GM12878 (cell line): ENCODE measurements around the gene NBEA. TPM values are rescaled to one million over a fixed set of nuclear protein-coding genes. Genes with fewer than 3 reads are reported as not detected.

Experiments used
- ATAC-seq: fragments of 200-7000 bp; cut with Tn5 transposase; 3 replicates; pipeline ENCODE4 v1.9.1; 2020; ENCODE audit warnings: mild to moderate bottlenecking, moderate library complexity
- BruUV-seq: library from RNA; stranded (reverse); fragments of 400-500 nt; replicated peaks from 2 replicates; lab custom pipeline; 2021; lab: Mats Ljungman, UMichigan
- CTCF ChIA-PET: fragments of 300-600 bp; sonication (Branson Sonifier 250); formaldehyde crosslinking; extraction: SDS; loops from one replicate; lab custom pipeline; 2021; ENCODE audit warnings: inconsistent platforms; lab: Yijun Ruan, JAX
- POLR2A ChIA-PET: fragments of 350-600 bp; formaldehyde crosslinking; extraction: SDS; loops from one replicate; lab custom pipeline; 2021; ENCODE audit warnings: inconsistent platforms; lab: Charles Lee
- RAD21 ChIA-PET: fragments of 300-600 bp; sonication (Branson Sonifier 250); formaldehyde crosslinking; loops from one replicate; lab custom pipeline; 2023; ENCODE audit warnings: antibody characterized with exemption; ENCODE audit not compliant: unreplicated experiment; lab: Charles Lee
- SMC1A ChIA-PET: fragments of 300-600 bp; sonication (Branson Sonifier 250); formaldehyde crosslinking; loops from one replicate; lab custom pipeline; 2023; ENCODE audit not compliant: unreplicated experiment, uncharacterized antibody; lab: Charles Lee
- DNase-seq: peaks from one replicate; pipeline ENCODE4 v3.0.0-alpha.2; 2011; ENCODE audit warnings: low read depth, low spot score
- FAIRE-seq: peaks from 3 replicates; lab custom pipeline; 2011; peaks lifted over from hg19 to GRCh38; lab: Jason Lieb, UNC
- H2AFZ ChIP-seq: 2 replicates; pipeline ENCODE4 v1.6.0; 2011; ENCODE audit warnings: low read depth, low read length, control low read depth; ENCODE audit not compliant: control insufficient read depth
- H3K27ac ChIP-seq: 2 replicates; pipeline ENCODE4 v1.5.1; 2011; ENCODE audit warnings: control low read depth; ENCODE audit not compliant: control insufficient read depth, insufficient read depth
- H3K27me3 ChIP-seq, 2 experiments: replicated peaks in 1 of 2; 2 replicates each; pipeline versions ENCODE4 v1.6.0 to v1.6.1; 2011; ENCODE audit warnings: low read length in 1 of 2; ENCODE audit not compliant: control insufficient read depth in 2 of 2, insufficient read depth in 2 of 2
- H3K36me3 ChIP-seq, 2 experiments: 2 replicates each; pipeline ENCODE4 v1.5.1; 2011; ENCODE audit warnings: low read length in 1 of 2; ENCODE audit not compliant: control insufficient read depth in 2 of 2, insufficient read depth in 2 of 2
- H3K4me1 ChIP-seq: 2 replicates; pipeline ENCODE4 v1.6.1; 2011; ENCODE audit warnings: mild to moderate bottlenecking, low read length, moderate library complexity, mixed read lengths; ENCODE audit not compliant: control insufficient read depth, insufficient read depth
- H3K4me2 ChIP-seq: 2 replicates; pipeline ENCODE4 v1.6.0; 2011; ENCODE audit warnings: control low read depth; ENCODE audit not compliant: control insufficient read depth, insufficient read depth
- H3K4me3 ChIP-seq: fragments of 200-600 bp; sonication (generic); 2 replicates; pipeline ENCODE4 v1.5.1; 2016
- H3K79me2 ChIP-seq: 2 replicates; pipeline ENCODE4 v1.6.0; 2011; ENCODE audit warnings: low read length; ENCODE audit not compliant: control insufficient read depth, insufficient read depth
- H3K9ac ChIP-seq: 2 replicates; pipeline ENCODE4 v1.8.0; 2011; ENCODE audit warnings: low read length, control low read depth, mixed read lengths; ENCODE audit not compliant: control insufficient read depth, insufficient read depth
- H3K9me3 ChIP-seq: replicated peaks from 3 replicates; pipeline ENCODE4 v1.5.1; 2011; ENCODE audit warnings: mild to moderate bottlenecking, low read length; ENCODE audit not compliant: control insufficient read depth, insufficient read depth
- H4K20me1 ChIP-seq: 2 replicates; pipeline ENCODE4 v1.6.0; 2011; ENCODE audit not compliant: control insufficient read depth, insufficient read depth
- ESRRA ChIP-seq: IDR thresholded peaks from 2 replicates; pipeline ENCODE4 v1.6.1; 2012; ENCODE audit warnings: mild to moderate bottlenecking, low read length, improper control_type of control experiment
- HDAC2 ChIP-seq: fragments of 200-600 bp; sonication (generic); IDR thresholded peaks from 2 replicates; pipeline ENCODE4 v1.6.1; 2017
- NFIC ChIP-seq: IDR thresholded peaks from 2 replicates; pipeline ENCODE4 v1.6.1; 2012; ENCODE audit warnings: low read depth, mild to moderate bottlenecking, inconsistent platforms, low read length, moderate library complexity
- NFYA ChIP-seq: IDR thresholded peaks from 2 replicates; pipeline ENCODE4 v1.6.1; 2011; ENCODE audit warnings: low read depth, mild to moderate bottlenecking, low read length, improper control_type of control experiment, borderline replicate concordance
- PRDM15 ChIP-seq: fragments of 450-650 bp; formaldehyde crosslinking; IDR thresholded peaks from 2 replicates; pipeline ENCODE4 v1.4.0; 2020; ENCODE audit warnings: mild to moderate bottlenecking, moderate library complexity
- SMAD1 ChIP-seq: fragments of 450-650 bp; IDR thresholded peaks from 2 replicates; pipeline ENCODE4 v1.6.1; 2018; ENCODE audit warnings: mild to moderate bottlenecking, low read depth; ENCODE audit not compliant: partially characterized antibody
- ZBTB33 ChIP-seq: fragments of 450-650 bp; IDR thresholded peaks from 2 replicates; pipeline ENCODE4 v1.6.1; 2017; ENCODE audit warnings: mild to moderate bottlenecking
- WGBS: methylation state at CpG from one replicate; pipeline ENCODE4 v1.1.6; 2016; ENCODE audit warnings: low lambda C conversion rate; ENCODE audit not compliant: insufficient replicate concordance, insufficient coverage; ENCODE audit errors: missing lambda C conversion rate; 5-methylcytosine and 5-hydroxymethylcytosine counted together
- in situ Hi-C: fragments of 300-500 bp; cut with MboI; formaldehyde crosslinking; loops from 9 replicates; pipeline ENCODE4 v1.14.3; 2018; ENCODE audit warnings: mixed read lengths
- intact Hi-C: fragments of 100-400 bp; cut with micrococcal nuclease; formaldehyde crosslinking; loops from one replicate; pipeline ENCODE4 v1.14.2; 2022; ENCODE audit not compliant: unreplicated experiment
- polyA plus RNA-seq, 11 experiments: library from polyadenylated mRNA; depleted of rRNA in 4 of 11; unstranded in 6 of 11; stranded (reverse) in 5 of 11; fragments of >200 nt; fragmentation: Nextera tagmentation in 4 of 11; fragmentation: Illumina TruSeq in 1 of 11; extraction: Ambion mirVana in 4 of 11; extraction: Trizol in 1 of 11; gene quantifications; 1 replicate in 1 of 11; 2 replicates in 10 of 11; pipeline versions ENCODE4 v1.2.1 to v1.2.3, GENCODE V29; 2011 to 2016; ENCODE audit warnings: inconsistent platforms in 2 of 11, missing spikeins in 2 of 11, low read depth in 1 of 11
- total RNA-seq, 4 experiments: library from RNA; depleted of rRNA in 3 of 4; stranded (reverse); fragments of >200 nt in 3 of 4; fragmentation: Illumina TruSeq in 1 of 4; extraction: Trizol in 1 of 4; gene quantifications; 2 replicates each; pipeline versions ENCODE4 v1.2.1 to v1.2.3, GENCODE V29; 2013 to 2021

Gene NBEA
- total and polyA plus RNA-seq, 10 of the 15 experiments (the other 5 are each of a cell fraction or from before 2014, with no cell fraction given) = 0.23 to 3.6 (median 0.55) TPM

DNA sequence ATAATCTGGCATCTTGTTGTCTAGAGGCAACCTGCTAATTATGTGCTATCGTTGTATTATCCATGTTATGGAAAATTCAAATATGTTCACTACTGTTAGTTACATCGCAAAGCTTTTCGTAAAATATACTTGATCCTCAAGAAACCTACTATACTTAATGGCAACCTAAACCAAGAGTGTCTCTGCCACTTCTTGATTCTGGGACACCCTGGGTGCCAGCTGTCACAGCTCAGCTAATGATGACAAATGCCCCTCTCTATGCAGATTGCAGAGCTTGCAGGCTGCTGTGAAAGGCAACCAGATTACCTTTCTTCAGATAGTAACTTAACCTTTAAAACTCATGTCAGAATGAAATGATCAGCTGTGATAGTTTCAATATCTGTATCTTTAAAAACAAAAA is 543.4 kb downstream of the NBEA start:
- ATAC-seq = no peak
- Histone ChIP-seq H3K4me1 (no peaks in the 10 kb centered on the region), H3K4me3 (no peak overlapping the region), H3K4me2 (no peak overlapping the region)
- CTCF ChIA-PET = no interaction called here
- SMC1A ChIA-PET = no interaction called here
- TF ChIP-seq NFYA (no peak), HDAC2 (no peak), ESRRA (no peak), PRDM15 (CRISPR knock-in tag) (no peak), ZBTB33 (no peak), NFIC (no peak), SMAD1 (no peak)
- TF ChIP-seq, all 136 proteins: peak for 0
- no peaks in the 10 kb centered on the region for H3K36me3 ChIP-seq
- ChIA-PET RAD21 (no interaction called here), POLR2A (no interaction called here)
- DNase-seq (no peak), FAIRE-seq (no peak)
- no peaks in the 10 kb centered on the region for H3K79me2 ChIP-seq
- no peak overlapping the region for H3K27ac ChIP-seq
- H2AFZ ChIP-seq = no peak overlapping the region
- no peak overlapping the region for H3K9ac ChIP-seq
- no TSS peak for BruUV-seq
- intact Hi-C loops = no loop called here
- whole genome bisulfite sequencing = 61% methylated on average over 3 of the region's 3 CpGs
- H3K27me3 ChIP-seq = no peaks in the 10 kb centered on the region
- H4K20me1 ChIP-seq = no peaks in the 10 kb centered on the region
- no peaks in the 10 kb centered on the region for H3K9me3 ChIP-seq
- in situ Hi-C loops = no loop called here
